ENCODE results near the gene PLA2G12A.
A peak's percentile ranks its signal among the peaks of the same experiment; 100 is the strongest.

Gene PLA2G12A

GRCh38 chr4:109729718-109730618 lies at the start of gene PLA2G12A:
Gene PLA2G12A (minus strand): TSS chr4:109730070. CDS start chr4:109729809, 261 bp downstream.
- peak; percentile 40 for DNase-seq

- no peak for DNase-seq
Observed at GRCh38 chr4:109764789-109765402, 35.0 kb upstream of the PLA2G12A start.

- DNase-seq, result no peak
Observed at GRCh38 chr4:109764376-109764775, 34.5 kb upstream of the PLA2G12A start.

GRCh38 chr4:109760682-109761081 lies 30.8 kb upstream of the PLA2G12A start:
- DNase-seq, result no peak

- DNase-seq, result no peak
Observed at GRCh38 chr4:109755656-109756055, 25.8 kb upstream of the PLA2G12A start.

- no peak for DNase-seq
Observed at GRCh38 chr4:109754093-109754857, 24.4 kb upstream of the PLA2G12A start.

- DNase-seq, result no peak
Observed at GRCh38 chr4:109752525-109752924, 22.7 kb upstream of the PLA2G12A start.

- DNase-seq, result no peak
Observed at GRCh38 chr4:109751852-109752251, 22.0 kb upstream of the PLA2G12A start.

- no peak for DNase-seq
Observed at GRCh38 chr4:109750652-109751244, 20.9 kb upstream of the PLA2G12A start.

GRCh38 chr4:109749388-109750082 lies 19.7 kb upstream of the PLA2G12A start:
- DNase-seq, result no peak

GRCh38 chr4:109748114-109748513 lies 18.2 kb upstream of the PLA2G12A start:
- DNase-seq, result no peak

GRCh38 chr4:109746728-109747127 lies 16.9 kb upstream of the PLA2G12A start:
- no peak for DNase-seq

GRCh38 chr4:109745830-109746229 lies 16.0 kb upstream of the PLA2G12A start:
- DNase-seq, result no peak

GRCh38 chr4:109739547-109739946 lies 9.7 kb upstream of the PLA2G12A start:
- no peak for DNase-seq

GRCh38 chr4:109738104-109738872 lies 8.4 kb upstream of the PLA2G12A start:
- no peak for DNase-seq

GRCh38 chr4:109735566-109736365 lies 5.9 kb upstream of the PLA2G12A start:
- DNase-seq, result peak; percentile 9

- no peak for DNase-seq
Observed at GRCh38 chr4:109733728-109734127, 3.9 kb upstream of the PLA2G12A start.

- DNase-seq, result no peak
Observed at GRCh38 chr4:109730619-109731545, 1.0 kb upstream of the PLA2G12A start.

GRCh38 chr4:109729117-109729717 lies 653 bp downstream of the PLA2G12A start:
- no peak for DNase-seq
